ENCODE results near the gene TIAM2. TPM values are rescaled to one million over a fixed set of nuclear protein-coding genes. Genes with fewer than 3 reads are reported as not detected.

TIAM2 gene
- total and polyA plus RNA-seq, 8 donors = 2.0 to 9.2 (median 3.4) TPM

DNA sequence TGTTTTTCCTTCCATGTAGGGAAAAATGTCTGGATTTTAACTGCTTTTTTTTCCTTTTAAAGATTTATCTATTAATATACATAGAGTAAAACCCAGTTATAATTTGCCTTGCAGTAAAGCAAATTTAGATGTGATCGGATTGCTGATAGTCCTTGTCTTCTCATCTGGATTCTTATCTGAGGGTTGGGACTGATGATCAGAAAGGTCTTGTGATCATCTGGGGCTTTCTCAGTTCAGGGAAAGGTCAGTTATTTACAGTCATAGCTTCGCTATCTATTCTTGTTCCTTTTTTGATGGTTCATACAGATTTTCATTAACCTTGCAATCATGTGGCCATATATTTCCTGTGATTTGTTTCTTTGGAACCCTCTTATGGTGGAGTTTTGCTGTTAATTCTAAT, 204.9 kb downstream of the TIAM2 start:
- FAIRE-seq (no peak), ATAC-seq (no peak), DNase-seq (no peak)
- no peak overlapping the region for H3K27ac ChIP-seq
- no peaks in the 10 kb centered on the region for H3K27me3 ChIP-seq
- 69 to 89% methylated on average over 2 of the region's 2 CpGs for WGBS, 2 donors
- intact Hi-C loops (cut with DNase I) = no loop called here
- no peaks in the 10 kb centered on the region for H3K4me1 ChIP-seq
- TF ChIP-seq, protein P1, sequence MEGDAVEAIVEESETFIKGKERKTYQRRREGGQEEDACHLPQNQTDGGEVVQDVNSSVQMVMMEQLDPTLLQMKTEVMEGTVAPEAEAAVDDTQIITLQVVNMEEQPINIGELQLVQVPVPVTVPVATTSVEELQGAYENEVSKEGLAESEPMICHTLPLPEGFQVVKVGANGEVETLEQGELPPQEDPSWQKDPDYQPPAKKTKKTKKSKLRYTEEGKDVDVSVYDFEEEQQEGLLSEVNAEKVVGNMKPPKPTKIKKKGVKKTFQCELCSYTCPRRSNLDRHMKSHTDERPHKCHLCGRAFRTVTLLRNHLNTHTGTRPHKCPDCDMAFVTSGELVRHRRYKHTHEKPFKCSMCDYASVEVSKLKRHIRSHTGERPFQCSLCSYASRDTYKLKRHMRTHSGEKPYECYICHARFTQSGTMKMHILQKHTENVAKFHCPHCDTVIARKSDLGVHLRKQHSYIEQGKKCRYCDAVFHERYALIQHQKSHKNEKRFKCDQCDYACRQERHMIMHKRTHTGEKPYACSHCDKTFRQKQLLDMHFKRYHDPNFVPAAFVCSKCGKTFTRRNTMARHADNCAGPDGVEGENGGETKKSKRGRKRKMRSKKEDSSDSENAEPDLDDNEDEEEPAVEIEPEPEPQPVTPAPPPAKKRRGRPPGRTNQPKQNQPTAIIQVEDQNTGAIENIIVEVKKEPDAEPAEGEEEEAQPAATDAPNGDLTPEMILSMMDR (IDR thresholded peaks at IDR 0.05) = no peak
- H3K9me3 ChIP-seq = no peaks in the 10 kb centered on the region
- H3K4me3 ChIP-seq = no peak overlapping the region
- H3K36me3 ChIP-seq = no peaks in the 10 kb centered on the region

GRCh38 chr6:155201461-155202226, 206.5 kb downstream of the TIAM2 start:
- ATAC-seq = peak in 3 of 4 donors; percentile 26 to 53 (median 50)
- Histone ChIP-seq H3K9me3 (no peaks in the 10 kb centered on the region), H3K27ac (no peak overlapping the region), H3K36me3 (no peaks in the 10 kb centered on the region), H3K27me3 (no peaks in the 10 kb centered on the region), H3K4me1 (no peaks in the 10 kb centered on the region), H3K4me3 (no peak overlapping the region)
- FAIRE-seq = peak; percentile 63
- 52 to 57% methylated on average over 7 of the region's 7 CpGs for WGBS, 2 donors
- TF ChIP-seq, protein P1 (IDR thresholded peaks at IDR 0.05) = no peak
- DNase-seq = no peak
- intact Hi-C loops (cut with DNase I) = no loop called here

DNA sequence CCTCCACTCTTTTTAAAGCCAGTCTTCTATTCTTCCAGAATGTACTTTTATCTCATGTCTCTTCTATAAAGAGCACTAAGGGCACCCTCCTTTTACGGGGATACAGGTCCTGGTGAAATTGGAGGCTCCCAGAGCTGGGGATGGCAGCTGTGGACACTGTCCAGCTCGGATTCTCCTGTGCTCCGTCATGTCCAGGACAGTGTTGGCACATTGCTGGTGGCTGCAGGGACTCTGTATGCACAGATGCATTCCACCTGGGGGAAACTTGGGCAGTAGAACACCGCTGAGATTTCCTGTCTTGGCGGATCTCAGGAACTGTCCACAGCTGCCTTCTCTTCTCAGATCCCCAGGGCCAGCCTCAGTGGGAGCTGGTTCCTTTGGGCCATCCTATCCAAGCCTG, 212.1 kb downstream of the TIAM2 start:
- H3K4me1 ChIP-seq = no peaks in the 10 kb centered on the region
- no peak overlapping the region for H3K4me3 ChIP-seq
- no peaks in the 10 kb centered on the region for H3K9me3 ChIP-seq
- no peaks in the 10 kb centered on the region for H3K27me3 ChIP-seq
- 74 to 83% methylated on average over 5 of the region's 5 CpGs for WGBS, 2 donors
- no peak for DNase-seq
- intact Hi-C loops (cut with DNase I) = no loop called here
- no peak for ATAC-seq
- TF ChIP-seq, protein P1 (IDR thresholded peaks at IDR 0.05) = no peak
- no peak overlapping the region for H3K27ac ChIP-seq
- no peak for FAIRE-seq
- no peaks in the 10 kb centered on the region for H3K36me3 ChIP-seq

GRCh38 chr6:155212106-155212505, 217.0 kb downstream of the TIAM2 start:
- FAIRE-seq (no peak), DNase-seq (no peak), ATAC-seq (no peak)
- TF ChIP-seq, protein P1 (IDR thresholded peaks at IDR 0.05) = no peak
- Histone ChIP-seq H3K9me3 (no peaks in the 10 kb centered on the region), H3K27ac (no peak overlapping the region), H3K4me1 (no peaks in the 10 kb centered on the region), H3K27me3 (no peaks in the 10 kb centered on the region), H3K4me3 (no peak overlapping the region), H3K36me3 (no peaks in the 10 kb centered on the region)
- WGBS, 2 donors = 69 to 74% methylated on average over 3 of the region's 3 CpGs
- intact Hi-C loops (cut with DNase I) = no loop called here

GRCh38 chr6:155212616-155213380, 217.7 kb downstream of the TIAM2 start:
- no peaks in the 10 kb centered on the region for H3K27me3 ChIP-seq
- DNase-seq (no peak), ATAC-seq (no peak), FAIRE-seq (no peak)
- no peaks in the 10 kb centered on the region for H3K4me1 ChIP-seq
- no peak overlapping the region for H3K4me3 ChIP-seq
- WGBS, 2 donors = 89 to 96% methylated on average over 16 of the region's 16 CpGs
- H3K9me3 ChIP-seq = no peaks in the 10 kb centered on the region
- no peaks in the 10 kb centered on the region for H3K36me3 ChIP-seq
- intact Hi-C loops (cut with DNase I) = no loop called here
- no peak overlapping the region for H3K27ac ChIP-seq
- TF ChIP-seq, protein P1 (IDR thresholded peaks at IDR 0.05) = no peak

Data from pancreas (tissue), 10 donors.